Activated naive CD4-positive, alpha-beta T cell treated with anti-CD3 and anti-CD28 coated beads for 36 hours (primary cell): ENCODE data around the gene MMS22L. TPM values are rescaled to one million over a fixed set of nuclear protein-coding genes. Genes with fewer than 3 reads are reported as not detected.

ENCODE experiments used
- CTCF ChIA-PET: fragments of 350-600 bp; sonication (Branson Sonifier 250); formaldehyde crosslinking; loops from one replicate; lab custom pipeline; 2021; ENCODE audit warnings: antibody characterized with exemption; lab: Charles Lee
- DNase-seq: peaks from one replicate; pipeline ENCODE4 v3.0.0-alpha.2; 2020
- H3K27ac Mint-ChIP-seq: one replicate; pipeline ENCODE4 v1.8.0; 2021; ENCODE audit warnings: mild to moderate bottlenecking, mixed read lengths
- H3K27me3 Mint-ChIP-seq: one replicate; pipeline ENCODE4 v1.8.0; 2021; ENCODE audit warnings: low read depth, mixed read lengths
- H3K36me3 Mint-ChIP-seq: one replicate; pipeline ENCODE4 v1.8.0; 2021; ENCODE audit warnings: low read depth, mixed read lengths
- H3K4me1 Mint-ChIP-seq: one replicate; pipeline ENCODE4 v1.8.0; 2021; ENCODE audit warnings: low read depth, mixed read lengths
- H3K4me3 Mint-ChIP-seq: one replicate; pipeline ENCODE4 v1.8.0; 2021; ENCODE audit warnings: mild to moderate bottlenecking, moderate library complexity, mixed read lengths
- H3K9me3 Mint-ChIP-seq: one replicate; pipeline ENCODE4 v1.8.0; 2021; ENCODE audit warnings: mixed read lengths
- intact Hi-C: fragments of 100-400 bp; cut with micrococcal nuclease; formaldehyde crosslinking; loops from one replicate; pipeline ENCODE4 v1.15.1; 2023
- total RNA-seq, 2 experiments: library from RNA; stranded (reverse); gene quantifications; one replicate each; pipeline ENCODE4 v1.2.3, GENCODE V29; 2021

Gene MMS22L
- total RNA-seq, 2 experiments from 2014 or later, result 34.1 to 37.4 TPM

GRCh38 chr6:97133067-97133466 lies 149.9 kb downstream of the MMS22L start:
- intact Hi-C loops, result no loop called here
- Mint-ChIP-seq H3K9me3 (no peaks in the 10 kb centered on the region), H3K27me3 (no peaks in the 10 kb centered on the region), H3K27ac (no peak overlapping the region), H3K36me3 (no peaks in the 10 kb centered on the region), H3K4me1 (no peaks in the 10 kb centered on the region), H3K4me3 (no peak overlapping the region)
- CTCF ChIA-PET, result no interaction called here
- no peak for DNase-seq

- Mint-ChIP-seq H3K9me3 (no peaks in the 10 kb centered on the region), H3K36me3 (no peaks in the 10 kb centered on the region), H3K4me1 (no peaks in the 10 kb centered on the region), H3K4me3 (no peak overlapping the region), H3K27ac (no peak overlapping the region), H3K27me3 (no peaks in the 10 kb centered on the region)
- no peak for DNase-seq
- intact Hi-C loops, result no loop called here
- CTCF ChIA-PET, result no interaction called here
Observed at GRCh38 chr6:97129106-97129505, 153.9 kb downstream of the MMS22L start.

- no peaks in the 10 kb centered on the region for H3K27me3 Mint-ChIP-seq
- CTCF ChIA-PET, result no interaction called here
- no peaks in the 10 kb centered on the region for H3K9me3 Mint-ChIP-seq
- intact Hi-C loops, result no loop called here
- H3K36me3 Mint-ChIP-seq, result no peaks in the 10 kb centered on the region
- DNase-seq, result no peak
- no peak overlapping the region for H3K4me3 Mint-ChIP-seq
- H3K4me1 Mint-ChIP-seq, result no peaks in the 10 kb centered on the region
- H3K27ac Mint-ChIP-seq, result no peak overlapping the region
Observed at GRCh38 chr6:97128507-97128906, 154.5 kb downstream of the MMS22L start.

GRCh38 chr6:97123652-97124051 lies 159.4 kb downstream of the MMS22L start:
- no peak overlapping the region for H3K4me3 Mint-ChIP-seq
- no peak overlapping the region for H3K27ac Mint-ChIP-seq
- intact Hi-C loops, result no loop called here
- peaks cover 11% of the 10 kb centered on the region for H3K9me3 Mint-ChIP-seq
- DNase-seq, result no peak
- H3K36me3 Mint-ChIP-seq, result no peaks in the 10 kb centered on the region
- CTCF ChIA-PET, result interaction anchor here (0.6 kb wide), 1 partner anchor 177 kb away, joined by 3 read pairs; no protein-coding TSS in a partner anchor
- H3K27me3 Mint-ChIP-seq, result no peaks in the 10 kb centered on the region
- H3K4me1 Mint-ChIP-seq, result no peaks in the 10 kb centered on the region

GRCh38 chr6:97123112-97123511 lies 159.9 kb downstream of the MMS22L start:
- Mint-ChIP-seq H3K36me3 (no peaks in the 10 kb centered on the region), H3K4me3 (no peak overlapping the region), H3K4me1 (no peaks in the 10 kb centered on the region), H3K27ac (no peak overlapping the region), H3K27me3 (no peaks in the 10 kb centered on the region), H3K9me3 (peaks cover 11% of the 10 kb centered on the region)
- intact Hi-C loops, result no loop called here
- CTCF ChIA-PET, result no interaction called here
- DNase-seq, result no peak

GRCh38 chr6:97120511-97120910 lies 162.5 kb downstream of the MMS22L start:
- H3K27ac Mint-ChIP-seq, result no peak overlapping the region
- no peaks in the 10 kb centered on the region for H3K27me3 Mint-ChIP-seq
- no peak for DNase-seq
- CTCF ChIA-PET, result no interaction called here
- no peak overlapping the region for H3K4me3 Mint-ChIP-seq
- H3K9me3 Mint-ChIP-seq, result peaks cover 11% of the 10 kb centered on the region
- H3K36me3 Mint-ChIP-seq, result peaks cover 2% of the 10 kb centered on the region
- intact Hi-C loops, result no loop called here
- H3K4me1 Mint-ChIP-seq, result no peaks in the 10 kb centered on the region

GRCh38 chr6:97114645-97115044 lies 168.4 kb downstream of the MMS22L start:
- Mint-ChIP-seq H3K36me3 (peaks cover 8% of the 10 kb centered on the region), H3K9me3 (peaks cover 1% of the 10 kb centered on the region), H3K4me1 (peaks cover 15% of the 10 kb centered on the region), H3K4me3 (no peak overlapping the region), H3K27me3 (no peaks in the 10 kb centered on the region), H3K27ac (no peak overlapping the region)
- intact Hi-C loops, result no loop called here
- CTCF ChIA-PET, result no interaction called here
- DNase-seq, result no peak

GRCh38 chr6:97113170-97113569 lies 169.8 kb downstream of the MMS22L start:
- Mint-ChIP-seq H3K27ac (no peak overlapping the region), H3K9me3 (no peaks in the 10 kb centered on the region)

GRCh38 chr6:97111243-97111642 lies 171.8 kb downstream of the MMS22L start:
- H3K4me1 Mint-ChIP-seq, result peaks cover 15% of the 10 kb centered on the region
- H3K9me3 Mint-ChIP-seq, result no peaks in the 10 kb centered on the region
- no peak overlapping the region for H3K27ac Mint-ChIP-seq
- peaks cover 6% of the 10 kb centered on the region for H3K36me3 Mint-ChIP-seq
- CTCF ChIA-PET, result interaction anchor here (0.8 kb wide), 1 partner anchor 1152 kb away, joined by 3 read pairs; no protein-coding TSS in a partner anchor
- DNase-seq, result no peak
- no peaks in the 10 kb centered on the region for H3K27me3 Mint-ChIP-seq
- intact Hi-C loops, result no loop called here
- no peak overlapping the region for H3K4me3 Mint-ChIP-seq

More at GRCh38 chr6:97113170-97113569, 169.8 kb downstream of the MMS22L start:
- Mint-ChIP-seq H3K4me3 (no peak overlapping the region), H3K36me3 (peaks cover 8% of the 10 kb centered on the region), H3K27me3 (no peaks in the 10 kb centered on the region), H3K4me1 (peaks cover 15% of the 10 kb centered on the region)
- CTCF ChIA-PET, result no interaction called here
- DNase-seq, result peak; percentile 22
- intact Hi-C loops, result loop anchor here (1.0 kb wide), 1 partner anchor 206 kb away; no protein-coding TSS in a partner anchor

GRCh38 chr6:97110626-97111025 lies 172.4 kb downstream of the MMS22L start:
- Mint-ChIP-seq H3K9me3 (no peaks in the 10 kb centered on the region), H3K36me3 (peaks cover 6% of the 10 kb centered on the region), H3K4me3 (no peak overlapping the region), H3K27me3 (no peaks in the 10 kb centered on the region), H3K4me1 (peaks cover 15% of the 10 kb centered on the region), H3K27ac (no peak overlapping the region)
- no peak for DNase-seq
- intact Hi-C loops, result no loop called here
- CTCF ChIA-PET, result interaction anchor here (0.7 to 0.8 kb wide), 2 partner anchors 9 to 1151 kb away, joined by 3 read pairs; no protein-coding TSS in a partner anchor

GRCh38 chr6:97110149-97110548 lies 172.9 kb downstream of the MMS22L start:
- H3K4me1 Mint-ChIP-seq, result peaks cover 15% of the 10 kb centered on the region
- no peaks in the 10 kb centered on the region for H3K9me3 Mint-ChIP-seq
- no peak overlapping the region for H3K4me3 Mint-ChIP-seq
- DNase-seq, result no peak
- H3K27ac Mint-ChIP-seq, result no peak overlapping the region
- H3K27me3 Mint-ChIP-seq, result no peaks in the 10 kb centered on the region
- peaks cover 6% of the 10 kb centered on the region for H3K36me3 Mint-ChIP-seq
- CTCF ChIA-PET, result interaction anchor here (0.7 to 0.8 kb wide), 2 partner anchors 8 to 1151 kb away, joined by 3 read pairs; no protein-coding TSS in a partner anchor
- intact Hi-C loops, result no loop called here

GRCh38 chr6:97109444-97109843 lies 173.6 kb downstream of the MMS22L start:
- Mint-ChIP-seq H3K36me3 (peaks cover 6% of the 10 kb centered on the region), H3K4me3 (no peak overlapping the region), H3K4me1 (peaks cover 15% of the 10 kb centered on the region), H3K27me3 (no peaks in the 10 kb centered on the region), H3K27ac (no peak overlapping the region), H3K9me3 (no peaks in the 10 kb centered on the region)
- intact Hi-C loops, result no loop called here
- no peak for DNase-seq
- CTCF ChIA-PET, result no interaction called here

- Mint-ChIP-seq H3K36me3 (no peaks in the 10 kb centered on the region), H3K4me1 (no peaks in the 10 kb centered on the region), H3K9me3 (no peaks in the 10 kb centered on the region), H3K27me3 (no peaks in the 10 kb centered on the region), H3K4me3 (no peak overlapping the region), H3K27ac (no peak overlapping the region)
- CTCF ChIA-PET, result interaction anchor here (0.6 kb wide), 1 partner anchor 8 kb away, joined by 3 read pairs; no protein-coding TSS in a partner anchor
- intact Hi-C loops, result no loop called here
- DNase-seq, result no peak
Observed at GRCh38 chr6:97102145-97102790, 180.7 kb downstream of the MMS22L start.
